RWPE2 (cell line): ENCODE measurements around the gene MCM5.

Source experiments
- ATAC-seq: fragments of 200-7000 bp; cut with Tn5 transposase; 3 replicates; pipeline ENCODE4 v1.9.1; 2021; ENCODE audit warnings: low read depth
- DNase-seq: peaks from one replicate; pipeline ENCODE4 v3.0.0-alpha.2; 2020; ENCODE audit warnings: low spot score
- H3K27ac ChIP-seq: fragments of 450-650 bp; 2 replicates; pipeline ENCODE4 v1.5.1; 2017; ENCODE audit warnings: mild to moderate bottlenecking; ENCODE audit not compliant: poor library complexity, severe bottlenecking
- H3K27me3 ChIP-seq: fragments of 250-450 bp; sonication (Bioruptor Pico); 2 replicates; pipeline ENCODE4 v1.5.1; 2021; ENCODE audit warnings: mild to moderate bottlenecking, moderate library complexity; ENCODE audit not compliant: insufficient read depth, poor library complexity, severe bottlenecking
- H3K36me3 ChIP-seq: fragments of 250-450 bp; sonication (Bioruptor Pico); 2 replicates; pipeline ENCODE4 v1.5.1; 2020; ENCODE audit warnings: low read depth, mild to moderate bottlenecking, moderate library complexity
- H3K4me1 ChIP-seq: fragments of 250-450 bp; sonication (Bioruptor Pico); 2 replicates; pipeline ENCODE4 v1.5.1; 2021; ENCODE audit warnings: mild to moderate bottlenecking, moderate library complexity; ENCODE audit not compliant: insufficient read depth, poor library complexity, severe bottlenecking
- H3K4me3 ChIP-seq: fragments of 250-450 bp; sonication (Bioruptor Pico); 2 replicates; pipeline ENCODE4 v1.5.1; 2021; ENCODE audit warnings: mild to moderate bottlenecking, moderate library complexity; ENCODE audit not compliant: severe bottlenecking
- H3K9me3 ChIP-seq: fragments of 250-450 bp; sonication (Bioruptor Pico); 2 replicates; pipeline ENCODE4 v1.5.1; 2021; ENCODE audit warnings: mild to moderate bottlenecking, moderate library complexity; ENCODE audit not compliant: severe bottlenecking
- CTCF ChIP-seq: fragments of 450-650 bp; IDR thresholded peaks from one replicate; pipeline ENCODE4 v1.5.1; 2017; ENCODE audit warnings: mild to moderate bottlenecking, moderate library complexity; ENCODE audit not compliant: poor library complexity, severe bottlenecking

MCM5 gene

DNA sequence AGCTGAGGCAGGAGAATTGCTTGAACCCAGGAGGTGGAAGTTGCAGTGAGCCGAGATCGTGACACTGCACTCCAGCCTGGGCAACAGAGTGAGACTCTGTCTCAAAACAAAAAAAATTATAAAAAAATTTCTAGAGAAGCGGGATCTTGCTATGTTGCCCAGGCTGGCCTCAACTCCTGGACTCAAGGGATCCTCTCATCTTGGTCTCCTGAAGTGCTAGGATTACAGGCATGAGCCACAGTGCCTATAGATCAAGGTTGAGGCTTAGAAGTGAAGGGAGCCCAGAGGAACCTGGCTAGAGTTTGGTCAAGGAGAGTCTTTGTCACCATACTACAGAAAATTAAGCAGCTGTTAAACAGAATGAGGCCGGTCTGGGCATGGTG lies 1.4 kb upstream of the MCM5 start:
- DNase-seq (no peak), ATAC-seq (no peak)
- H3K4me1 ChIP-seq, result peaks cover 9% of the 10 kb centered on the region
- no peak overlapping the region for H3K4me3 ChIP-seq
- H3K27ac ChIP-seq, result no peak overlapping the region
- H3K27me3 ChIP-seq, result no peaks in the 10 kb centered on the region
- peaks cover 29% of the 10 kb centered on the region for H3K36me3 ChIP-seq
- no peak for TF ChIP-seq CTCF
- H3K9me3 ChIP-seq, result no peaks in the 10 kb centered on the region

DNA sequence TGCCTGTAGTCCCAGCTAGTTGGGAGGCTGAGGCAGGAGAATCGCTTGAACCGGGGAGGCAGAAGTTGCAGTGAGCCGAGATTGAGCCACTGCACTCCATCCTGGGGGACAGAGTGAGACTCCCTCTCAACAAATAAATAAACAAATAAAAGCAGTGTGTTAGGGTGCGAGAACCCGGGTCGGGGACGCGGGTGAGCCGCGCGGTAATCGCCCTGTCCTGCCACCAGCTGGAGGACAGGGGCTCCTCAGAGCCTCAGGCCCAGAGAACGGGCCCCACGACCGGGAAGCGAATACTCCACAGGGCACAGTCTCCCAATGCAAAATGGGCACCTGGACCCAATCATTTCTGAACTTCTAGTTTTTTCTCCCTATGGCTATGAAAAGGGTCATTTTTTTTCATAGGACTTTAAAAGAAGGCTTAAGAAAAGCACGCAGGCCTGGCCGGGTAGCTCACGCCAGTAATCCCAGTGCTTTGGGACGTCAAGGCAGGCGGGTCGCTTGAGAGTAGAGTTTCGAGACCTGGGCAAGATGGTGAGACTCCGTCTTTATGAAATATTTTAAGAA lies 744 bp upstream of the MCM5 start:
- peaks cover 9% of the 10 kb centered on the region for H3K4me1 ChIP-seq
- DNase-seq (no peak), ATAC-seq (no peak)

DNA sequence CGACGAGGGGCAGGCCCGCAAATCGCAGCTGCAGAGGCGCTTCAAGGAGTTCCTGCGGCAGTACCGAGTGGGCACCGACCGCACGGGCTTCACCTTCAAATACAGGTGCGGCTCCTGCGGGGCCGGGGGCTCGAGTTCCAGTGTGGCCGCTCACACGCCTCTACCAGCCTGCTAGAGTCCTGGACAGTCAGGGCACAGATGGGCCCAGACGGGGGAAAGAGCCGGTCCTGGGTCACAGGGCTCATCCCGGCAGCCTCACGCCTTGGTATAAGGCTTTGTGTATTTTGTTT lies 506 bp downstream of the MCM5 start:
- H3K27ac ChIP-seq, result peak overlapping the region; percentile 33
- ATAC-seq (peak; percentile 22; the same call in 2 of the 3 replicates), DNase-seq (no peak)
- H3K27me3 ChIP-seq, result no peaks in the 10 kb centered on the region
- peaks cover 48% of the 10 kb centered on the region for H3K36me3 ChIP-seq
- peaks cover 9% of the 10 kb centered on the region for H3K4me1 ChIP-seq
- no peak for TF ChIP-seq CTCF
- H3K4me3 ChIP-seq, result peak overlapping the region; percentile 83
- H3K9me3 ChIP-seq, result no peaks in the 10 kb centered on the region

More for the DNA sequence above, 744 bp upstream of the MCM5 start:
- H3K27me3 ChIP-seq, result no peaks in the 10 kb centered on the region
- H3K4me3 ChIP-seq, result peak overlapping the region; percentile 83
- H3K36me3 ChIP-seq, result peaks cover 35% of the 10 kb centered on the region
- no peak for TF ChIP-seq CTCF
- peak overlapping the region; percentile 33 for H3K27ac ChIP-seq
- H3K9me3 ChIP-seq, result no peaks in the 10 kb centered on the region

DNA sequence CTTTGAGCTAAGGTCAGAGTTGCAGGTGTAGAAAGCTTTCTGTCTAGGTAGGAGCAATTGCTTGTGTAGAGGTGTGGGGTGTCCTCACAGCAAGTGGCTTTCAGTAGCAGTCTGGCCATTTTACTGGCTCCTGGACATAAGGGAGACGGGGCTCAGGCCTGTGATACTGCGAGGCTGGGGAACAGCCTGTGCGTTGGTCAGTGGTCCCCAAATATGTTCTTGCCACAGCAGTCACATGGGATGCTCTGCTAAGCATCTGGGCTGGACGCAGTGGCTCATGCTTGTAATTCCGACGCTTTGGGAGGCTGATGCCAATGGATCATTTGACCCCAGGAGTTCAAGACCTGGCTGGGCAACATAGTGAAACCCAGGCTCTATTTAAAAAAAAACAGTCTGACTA lies 1.9 kb downstream of the MCM5 start:
- Histone ChIP-seq H3K4me1 (peaks cover 9% of the 10 kb centered on the region), H3K27me3 (no peaks in the 10 kb centered on the region), H3K36me3 (peaks cover 62% of the 10 kb centered on the region), H3K4me3 (no peak overlapping the region), H3K9me3 (no peaks in the 10 kb centered on the region), H3K27ac (no peak overlapping the region)
- DNase-seq, result no peak
- no peak for TF ChIP-seq CTCF
- no peak for ATAC-seq

DNA sequence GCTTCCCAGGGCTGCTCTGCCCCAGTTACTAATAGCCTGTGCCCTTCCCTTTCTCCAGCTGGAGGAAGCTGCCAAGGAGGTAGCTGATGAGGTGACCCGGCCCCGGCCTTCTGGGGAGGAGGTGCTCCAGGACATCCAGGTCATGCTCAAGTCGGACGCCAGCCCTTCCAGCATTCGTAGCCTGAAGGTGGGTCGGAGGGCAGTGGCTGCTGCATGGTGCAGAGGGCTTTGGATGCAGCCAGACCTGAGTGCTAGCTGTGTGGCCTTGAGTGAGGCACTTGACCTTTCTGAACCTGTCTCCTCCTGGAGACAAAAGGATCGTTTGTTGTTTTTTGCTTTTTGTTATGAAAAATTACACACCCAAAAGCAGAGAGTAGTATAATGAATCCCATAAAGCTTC lies 3.4 kb downstream of the MCM5 start:
- H3K9me3 ChIP-seq, result no peaks in the 10 kb centered on the region
- no peaks in the 10 kb centered on the region for H3K27me3 ChIP-seq
- no peak for TF ChIP-seq CTCF
- no peak overlapping the region for H3K4me3 ChIP-seq
- no peak overlapping the region for H3K27ac ChIP-seq
- ATAC-seq, result no peak
- H3K36me3 ChIP-seq, result peaks cover 77% of the 10 kb centered on the region
- peaks cover 9% of the 10 kb centered on the region for H3K4me1 ChIP-seq
- DNase-seq, result no peak
